SK-N-SH (cell line): ENCODE results near the gene ETV1. TPM values are rescaled to one million over a fixed set of nuclear protein-coding genes. Genes with fewer than 3 reads are reported as not detected.

Experiments
- CTCF ChIA-PET: fragments of 300-600, 350-600 bp; formaldehyde crosslinking; extraction: SDS; loops from one replicate; lab custom pipeline; 2021; lab: Yijun Ruan, JAX
- POLR2A ChIA-PET: fragments of 350-600 bp; sonication (Branson Sonifier 250); formaldehyde crosslinking; extraction: SDS; loops from one replicate; lab custom pipeline; 2020; ENCODE audit warnings: antibody characterized with exemption, inconsistent platforms; lab: Yijun Ruan, JAX
- DNase-seq: peaks from one replicate; pipeline ENCODE4 v3.0.0; 2012
- H2AFZ ChIP-seq: fragments of 200-600 bp; sonication (generic); 2 replicates; pipeline ENCODE4 v1.8.1; 2016; ENCODE audit warnings: antibody characterized with exemption, mild to moderate bottlenecking, low read depth
- H3F3A ChIP-seq: fragments of 200-600 bp; sonication (generic); replicated peaks from 2 replicates; pipeline ENCODE3; 2016; ENCODE audit warnings: antibody characterized with exemption, mild to moderate bottlenecking; ENCODE audit not compliant: insufficient read depth
- H3K27ac ChIP-seq, 2 experiments: fragments of 200-500 bp in 1 of 2; fragments of 200-600 bp in 1 of 2; sonication (Bioruptor generic) in 1 of 2; sonication (generic), shearing (Covaris generic) in 1 of 2; 2 replicates each; pipeline versions ENCODE4 v1.5.1 to v1.6.1; 2014 to 2016; ENCODE audit warnings: low read depth in 2 of 2, inconsistent platforms in 1 of 2, low read length in 1 of 2, mild to moderate bottlenecking in 1 of 2, mixed read lengths in 1 of 2
- H3K27me3 ChIP-seq: fragments of 200-600 bp; sonication (generic), shearing (Covaris generic); 2 replicates; pipeline ENCODE4 v1.6.1; 2016; ENCODE audit warnings: mixed run types; ENCODE audit not compliant: insufficient read depth
- H3K36me3 ChIP-seq, 2 experiments: fragments of 200-500 bp in 1 of 2; fragments of 200-600 bp in 1 of 2; sonication (Bioruptor generic) in 1 of 2; sonication (generic) in 1 of 2; replicated peaks in 1 of 2; 2 replicates each; pipeline versions ENCODE3 to v1.5.1; 2014 to 2016; ENCODE audit warnings: low read length in 1 of 2, mild to moderate bottlenecking in 1 of 2; ENCODE audit not compliant: insufficient read depth in 2 of 2, control insufficient read depth in 1 of 2
- H3K4me1 ChIP-seq, 2 experiments: fragments of 200-500 bp in 1 of 2; fragments of 200-600 bp in 1 of 2; sonication (Bioruptor generic) in 1 of 2; sonication (generic), shearing (Covaris generic) in 1 of 2; 2 replicates each; pipeline versions ENCODE4 v1.5.1 to v1.6.1; 2014 to 2016; ENCODE audit warnings: low read depth in 1 of 2, low read length in 1 of 2, mixed run types in 1 of 2; ENCODE audit not compliant: insufficient read depth in 2 of 2, control insufficient read depth in 1 of 2
- H3K4me2 ChIP-seq: fragments of 200-600 bp; sonication (generic), shearing (Covaris generic); 2 replicates; pipeline ENCODE4 v1.6.1; 2017; ENCODE audit warnings: mixed run types
- H3K4me3 ChIP-seq, 2 experiments: fragments of 200-500 bp in 1 of 2; fragments of 200-600 bp in 1 of 2; sonication (Bioruptor generic) in 1 of 2; sonication (generic), shearing (Covaris generic) in 1 of 2; 2 replicates each; pipeline versions ENCODE4 v1.5.1 to v1.8.1; 2014 to 2016; ENCODE audit warnings: low read depth in 2 of 2, inconsistent platforms in 1 of 2, low read length in 1 of 2, mild to moderate bottlenecking in 1 of 2, mixed read lengths in 1 of 2, moderate library complexity in 1 of 2
- H3K79me2 ChIP-seq: fragments of 200-600 bp; sonication (generic); 2 replicates; pipeline ENCODE4 v1.8.1; 2017; ENCODE audit warnings: mild to moderate bottlenecking; ENCODE audit not compliant: insufficient read depth
- H3K9ac ChIP-seq: fragments of 200-600 bp; sonication (generic); 2 replicates; pipeline ENCODE4 v1.6.1; 2017; ENCODE audit warnings: mixed run types
- H3K9me2 ChIP-seq: fragments of 200-600 bp; sonication (generic); 2 replicates; pipeline ENCODE4 v1.6.1; 2017; ENCODE audit warnings: mixed run types
- H3K9me3 ChIP-seq: fragments of 200-600 bp; sonication (generic); 2 replicates; pipeline ENCODE4 v1.6.1; 2017; ENCODE audit warnings: mixed run types, mild to moderate bottlenecking, moderate library complexity
- H4K20me1 ChIP-seq: fragments of 200-600 bp; sonication (generic); 2 replicates; pipeline ENCODE4 v1.6.1; 2017; ENCODE audit warnings: mild to moderate bottlenecking, mixed run types; ENCODE audit not compliant: insufficient read depth
- CHD2 ChIP-seq: fragments of 150-350 bp; IDR thresholded peaks from 2 replicates; pipeline ENCODE4 v1.6.1; 2018; ENCODE audit warnings: low read length; ENCODE audit not compliant: partially characterized antibody
- ELF1 ChIP-seq: IDR thresholded peaks from 2 replicates; pipeline ENCODE4 v1.4.0; 2012
- EP300 ChIP-seq, 2 experiments: IDR thresholded peaks; 2 replicates each; pipeline versions ENCODE4 v1.4.0 to v1.6.1; 2012; ENCODE audit warnings: borderline replicate concordance in 1 of 2, low read depth in 1 of 2, low read length in 1 of 2
- EZH2phosphoT487 ChIP-seq: fragments of 200-600 bp; sonication (generic); IDR thresholded peaks from 2 replicates; pipeline ENCODE4 v1.6.1; 2017; ENCODE audit warnings: low read depth, mixed run types, mild to moderate bottlenecking, antibody characterized with exemption, moderate library complexity, borderline replicate concordance
- FOSL2 ChIP-seq: IDR thresholded peaks from 2 replicates; pipeline ENCODE4 v1.4.0; 2012; ENCODE audit warnings: low read depth, mild to moderate bottlenecking, moderate library complexity, borderline replicate concordance
- FOXJ3 ChIP-seq: sonication (generic); formaldehyde crosslinking; IDR thresholded peaks from 2 replicates; pipeline ENCODE4 v1.5.1; 2020; ENCODE audit warnings: mild to moderate bottlenecking, missing genetic modification reagents
- FOXM1 ChIP-seq: IDR thresholded peaks from 2 replicates; pipeline ENCODE4 v1.4.0; 2012; ENCODE audit warnings: low read depth, mild to moderate bottlenecking
- GABPA ChIP-seq: IDR thresholded peaks from 2 replicates; pipeline ENCODE4 v1.4.0; 2012; ENCODE audit warnings: low read depth, mild to moderate bottlenecking
- GATA2 ChIP-seq: sonication (generic); formaldehyde crosslinking; IDR thresholded peaks from 2 replicates; pipeline ENCODE4 v1.5.0; 2020; ENCODE audit warnings: mild to moderate bottlenecking, missing genetic modification reagents
- MEF2A ChIP-seq: IDR thresholded peaks from 2 replicates; pipeline ENCODE4 v1.4.0; 2012; ENCODE audit warnings: low read depth, borderline replicate concordance
- MXI1 ChIP-seq: IDR thresholded peaks from 2 replicates; pipeline ENCODE4 v1.6.1; 2012; ENCODE audit warnings: mild to moderate bottlenecking, low read depth, low read length, improper control_type of control experiment
- NFIC ChIP-seq: IDR thresholded peaks from 2 replicates; pipeline ENCODE4 v1.4.0; 2012; ENCODE audit warnings: borderline replicate concordance
- NRF1 ChIP-seq: IDR thresholded peaks from 2 replicates; pipeline ENCODE4 v1.6.1; 2012; ENCODE audit warnings: low read depth, mild to moderate bottlenecking, low read length
- POLR2AphosphoS5 ChIP-seq: IDR thresholded peaks from 2 replicates; pipeline ENCODE4 v1.6.1; 2012; ENCODE audit warnings: low read depth, low read length
- RCOR1 ChIP-seq: fragments of 150-350 bp; IDR thresholded peaks from 2 replicates; pipeline ENCODE4 v1.6.1; 2017; ENCODE audit warnings: antibody characterized with exemption, low read length
- RXRA ChIP-seq: IDR thresholded peaks from 2 replicates; pipeline ENCODE4 v1.4.0; 2012; ENCODE audit warnings: low read depth, mild to moderate bottlenecking, borderline replicate concordance
- SMC3 ChIP-seq: IDR thresholded peaks from 2 replicates; pipeline ENCODE4 v1.6.1; 2012; ENCODE audit warnings: low read depth, low read length, improper control_type of control experiment
- TAF1 ChIP-seq: IDR thresholded peaks from 2 replicates; pipeline ENCODE4 v1.6.1; 2012; ENCODE audit warnings: low read depth, mild to moderate bottlenecking, low read length, moderate library complexity, borderline replicate concordance
- TCF12 ChIP-seq: IDR thresholded peaks from 2 replicates; pipeline ENCODE4 v1.4.0; 2012
- TEAD4 ChIP-seq: IDR thresholded peaks from 2 replicates; pipeline ENCODE4 v1.4.0; 2012; ENCODE audit warnings: mild to moderate bottlenecking, borderline replicate concordance; ENCODE audit not compliant: insufficient read depth
- YY1 ChIP-seq: IDR thresholded peaks from 2 replicates; pipeline ENCODE4 v1.4.0; 2012; ENCODE audit warnings: low read depth, mild to moderate bottlenecking
- WGBS: methylation state at CpG from one replicate; pipeline ENCODE4 v1.1.6; 2017; ENCODE audit warnings: low lambda C conversion rate; 5-methylcytosine and 5-hydroxymethylcytosine counted together
- polyA plus RNA-seq, 3 experiments: library from polyadenylated mRNA; depleted of rRNA; stranded (reverse); fragments of >200 nt; gene quantifications; 2 replicates each; pipeline ENCODE4 v1.2.3, GENCODE V29; 2012
- TF ChIP-seq, protein P1 (sequence below): IDR thresholded peaks from 2 replicates; pipeline ENCODE4 v1.6.1; 2012; ENCODE audit warnings: mild to moderate bottlenecking, low read depth, low read length, moderate library complexity
- TF ChIP-seq, protein P2 (sequence below): IDR thresholded peaks from 2 replicates; pipeline ENCODE4 v1.4.0; 2012; ENCODE audit warnings: low read depth
- TF ChIP-seq, protein P3 (sequence below): fragments of 200-600 bp; sonication (generic); IDR thresholded peaks from 2 replicates; pipeline ENCODE4 v1.6.1; 2017; ENCODE audit warnings: antibody characterized with exemption, mild to moderate bottlenecking, moderate library complexity
- TF ChIP-seq, protein P4 (sequence below): IDR thresholded peaks from 2 replicates; pipeline ENCODE4 v1.4.0; 2012; ENCODE audit warnings: low read depth, borderline replicate concordance

The ETV1 gene
- polyA plus RNA-seq, 1 of the 3 experiments (the other 2 are of a cell fraction), result 24.9 TPM

DNA sequence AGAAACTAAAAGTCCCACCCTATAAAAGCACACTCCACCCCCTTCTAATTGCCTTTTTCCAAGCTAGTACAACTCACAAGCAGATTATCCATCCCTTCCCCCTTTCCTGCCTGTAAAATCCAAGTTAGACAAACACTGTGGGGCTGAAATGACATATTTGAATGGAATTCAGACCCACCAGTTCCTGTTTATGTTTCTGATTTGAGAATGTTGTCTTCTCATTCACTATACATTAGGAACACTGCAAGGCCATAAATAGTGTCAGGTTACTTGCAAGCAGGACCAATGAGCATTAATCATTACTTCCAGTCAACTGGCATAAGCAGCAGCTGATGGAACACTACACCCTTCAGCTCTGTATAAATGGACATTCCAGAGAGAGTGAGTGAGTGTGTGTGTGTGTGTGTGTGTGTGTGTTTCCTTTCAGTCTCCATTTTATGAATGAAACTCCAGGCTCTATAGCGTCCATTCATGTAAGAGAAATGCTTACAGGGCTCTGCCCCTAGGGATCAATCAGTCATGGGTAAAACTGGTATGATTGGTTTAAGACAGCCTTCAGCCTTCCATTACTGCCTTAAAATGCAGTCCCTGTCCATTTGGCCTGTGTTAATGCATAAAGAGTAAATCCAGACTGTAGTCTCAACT lies 69.3 kb downstream of the ETV1 start:
- WGBS, result 5% methylated on average over 1 of the region's 1 CpG
- peaks cover 29% of the 10 kb centered on the region for H3F3A ChIP-seq
- no peaks in the 10 kb centered on the region for H4K20me1 ChIP-seq
- H3K9me3 ChIP-seq, result no peaks in the 10 kb centered on the region
- peak overlapping the region in 1 of 2 experiments; percentile 13; a peak in 2 of 4 replicates for H3K4me3 ChIP-seq
- H3K79me2 ChIP-seq, result no peaks in the 10 kb centered on the region
- peak; percentile 57 for DNase-seq
- no peaks in the 10 kb centered on the region for H3K27me3 ChIP-seq
- H3K4me2 ChIP-seq, result peak overlapping the region; percentile 72
- peak overlapping the region; percentile 65 for H3K9ac ChIP-seq
- H3K4me1 ChIP-seq, result peaks cover 5 to 15% of the 10 kb centered on the region in 2 experiments; a peak in 2 of 4 replicates
- POLR2A ChIA-PET, result no interaction called here
- H3K36me3 ChIP-seq, result no peaks in the 10 kb centered on the region
- CTCF ChIA-PET, result interaction anchor here (1.3 to 1.7 kb wide), 2 partner anchors 10 to 21 kb away, joined by 4 read pairs; no protein-coding TSS in a partner anchor
- no peaks in the 10 kb centered on the region for H3K9me2 ChIP-seq
- peak overlapping the region; percentile 69 to 96; a peak in 3 of 4 replicates for H3K27ac ChIP-seq
- peak overlapping the region; percentile 80 for H2AFZ ChIP-seq
- TF ChIP-seq MEF2A, result peak; percentile 76
- TF ChIP-seq GATA2 (CRISPR knock-in tag), result peak; percentile 65
- peak; percentile 77; the same call in 1 of the 2 replicates for TF ChIP-seq RXRA
- no peak for TF ChIP-seq EZH2phosphoT487
- TF ChIP-seq, protein P1, sequence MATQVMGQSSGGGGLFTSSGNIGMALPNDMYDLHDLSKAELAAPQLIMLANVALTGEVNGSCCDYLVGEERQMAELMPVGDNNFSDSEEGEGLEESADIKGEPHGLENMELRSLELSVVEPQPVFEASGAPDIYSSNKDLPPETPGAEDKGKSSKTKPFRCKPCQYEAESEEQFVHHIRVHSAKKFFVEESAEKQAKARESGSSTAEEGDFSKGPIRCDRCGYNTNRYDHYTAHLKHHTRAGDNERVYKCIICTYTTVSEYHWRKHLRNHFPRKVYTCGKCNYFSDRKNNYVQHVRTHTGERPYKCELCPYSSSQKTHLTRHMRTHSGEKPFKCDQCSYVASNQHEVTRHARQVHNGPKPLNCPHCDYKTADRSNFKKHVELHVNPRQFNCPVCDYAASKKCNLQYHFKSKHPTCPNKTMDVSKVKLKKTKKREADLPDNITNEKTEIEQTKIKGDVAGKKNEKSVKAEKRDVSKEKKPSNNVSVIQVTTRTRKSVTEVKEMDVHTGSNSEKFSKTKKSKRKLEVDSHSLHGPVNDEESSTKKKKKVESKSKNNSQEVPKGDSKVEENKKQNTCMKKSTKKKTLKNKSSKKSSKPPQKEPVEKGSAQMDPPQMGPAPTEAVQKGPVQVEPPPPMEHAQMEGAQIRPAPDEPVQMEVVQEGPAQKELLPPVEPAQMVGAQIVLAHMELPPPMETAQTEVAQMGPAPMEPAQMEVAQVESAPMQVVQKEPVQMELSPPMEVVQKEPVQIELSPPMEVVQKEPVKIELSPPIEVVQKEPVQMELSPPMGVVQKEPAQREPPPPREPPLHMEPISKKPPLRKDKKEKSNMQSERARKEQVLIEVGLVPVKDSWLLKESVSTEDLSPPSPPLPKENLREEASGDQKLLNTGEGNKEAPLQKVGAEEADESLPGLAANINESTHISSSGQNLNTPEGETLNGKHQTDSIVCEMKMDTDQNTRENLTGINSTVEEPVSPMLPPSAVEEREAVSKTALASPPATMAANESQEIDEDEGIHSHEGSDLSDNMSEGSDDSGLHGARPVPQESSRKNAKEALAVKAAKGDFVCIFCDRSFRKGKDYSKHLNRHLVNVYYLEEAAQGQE, result peak; percentile 50
- TF ChIP-seq MXI1, result peak; percentile 22; the same call in 1 of the 2 replicates
- peak; percentile 83 for TF ChIP-seq FOSL2
- TF ChIP-seq SMC3, result no peak
- TF ChIP-seq YY1, result peak; percentile 84
- no peak; the same call in 1 of the 2 replicates for TF ChIP-seq FOXJ3 (CRISPR knock-in tag)
- peak in 1 of 2 experiments; percentile 94 for TF ChIP-seq EP300 (IDR thresholded peaks at IDR 0.05; ENCODE audit: borderline replicate concordance in 1 of 2, low read depth in 1 of 2, low read length in 1 of 2)
- TF ChIP-seq CHD2, result no peak
- peak; percentile 83 for TF ChIP-seq ELF1
- peak; percentile 98 for TF ChIP-seq TEAD4
- peak; percentile 79 for TF ChIP-seq NFIC
- no peak; the same call in none of the 2 replicates for TF ChIP-seq TCF12
- peak; percentile 69; the same call in 1 of the 2 replicates for TF ChIP-seq FOXM1
- peak; percentile 72 for TF ChIP-seq TAF1
- peak; percentile 86; the same call in 1 of the 2 replicates for TF ChIP-seq POLR2AphosphoS5
- TF ChIP-seq, protein P2, sequence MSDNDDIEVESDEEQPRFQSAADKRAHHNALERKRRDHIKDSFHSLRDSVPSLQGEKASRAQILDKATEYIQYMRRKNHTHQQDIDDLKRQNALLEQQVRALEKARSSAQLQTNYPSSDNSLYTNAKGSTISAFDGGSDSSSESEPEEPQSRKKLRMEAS, result peak; percentile 93
- TF ChIP-seq RCOR1, result peak; percentile 71; the same call in 1 of the 2 replicates
- TF ChIP-seq, protein P3, sequence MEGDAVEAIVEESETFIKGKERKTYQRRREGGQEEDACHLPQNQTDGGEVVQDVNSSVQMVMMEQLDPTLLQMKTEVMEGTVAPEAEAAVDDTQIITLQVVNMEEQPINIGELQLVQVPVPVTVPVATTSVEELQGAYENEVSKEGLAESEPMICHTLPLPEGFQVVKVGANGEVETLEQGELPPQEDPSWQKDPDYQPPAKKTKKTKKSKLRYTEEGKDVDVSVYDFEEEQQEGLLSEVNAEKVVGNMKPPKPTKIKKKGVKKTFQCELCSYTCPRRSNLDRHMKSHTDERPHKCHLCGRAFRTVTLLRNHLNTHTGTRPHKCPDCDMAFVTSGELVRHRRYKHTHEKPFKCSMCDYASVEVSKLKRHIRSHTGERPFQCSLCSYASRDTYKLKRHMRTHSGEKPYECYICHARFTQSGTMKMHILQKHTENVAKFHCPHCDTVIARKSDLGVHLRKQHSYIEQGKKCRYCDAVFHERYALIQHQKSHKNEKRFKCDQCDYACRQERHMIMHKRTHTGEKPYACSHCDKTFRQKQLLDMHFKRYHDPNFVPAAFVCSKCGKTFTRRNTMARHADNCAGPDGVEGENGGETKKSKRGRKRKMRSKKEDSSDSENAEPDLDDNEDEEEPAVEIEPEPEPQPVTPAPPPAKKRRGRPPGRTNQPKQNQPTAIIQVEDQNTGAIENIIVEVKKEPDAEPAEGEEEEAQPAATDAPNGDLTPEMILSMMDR, result no peak
- no peak; the same call in 1 of the 2 replicates for TF ChIP-seq GABPA
- no peak for TF ChIP-seq NRF1
- TF ChIP-seq, protein P4, sequence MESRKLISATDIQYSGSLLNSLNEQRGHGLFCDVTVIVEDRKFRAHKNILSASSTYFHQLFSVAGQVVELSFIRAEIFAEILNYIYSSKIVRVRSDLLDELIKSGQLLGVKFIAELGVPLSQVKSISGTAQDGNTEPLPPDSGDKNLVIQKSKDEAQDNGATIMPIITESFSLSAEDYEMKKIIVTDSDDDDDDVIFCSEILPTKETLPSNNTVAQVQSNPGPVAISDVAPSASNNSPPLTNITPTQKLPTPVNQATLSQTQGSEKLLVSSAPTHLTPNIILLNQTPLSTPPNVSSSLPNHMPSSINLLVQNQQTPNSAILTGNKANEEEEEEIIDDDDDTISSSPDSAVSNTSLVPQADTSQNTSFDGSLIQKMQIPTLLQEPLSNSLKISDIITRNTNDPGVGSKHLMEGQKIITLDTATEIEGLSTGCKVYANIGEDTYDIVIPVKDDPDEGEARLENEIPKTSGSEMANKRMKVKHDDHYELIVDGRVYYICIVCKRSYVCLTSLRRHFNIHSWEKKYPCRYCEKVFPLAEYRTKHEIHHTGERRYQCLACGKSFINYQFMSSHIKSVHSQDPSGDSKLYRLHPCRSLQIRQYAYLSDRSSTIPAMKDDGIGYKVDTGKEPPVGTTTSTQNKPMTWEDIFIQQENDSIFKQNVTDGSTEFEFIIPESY, result peak; percentile 88
